Kasumi-1 (cell line): ENCODE measurements around the gene PITPNC1.
"Not testable (repeated sequence)": the region's sequence is repeated elsewhere in the genome, so short reads cannot be mapped to it uniquely, and the experiment has no call there.

Experiments
- DNase-seq, 2 experiments: peaks; one replicate each; lab custom pipeline; 2025; lab: John Stamatoyannopoulos, UW

Gene PITPNC1

DNA sequence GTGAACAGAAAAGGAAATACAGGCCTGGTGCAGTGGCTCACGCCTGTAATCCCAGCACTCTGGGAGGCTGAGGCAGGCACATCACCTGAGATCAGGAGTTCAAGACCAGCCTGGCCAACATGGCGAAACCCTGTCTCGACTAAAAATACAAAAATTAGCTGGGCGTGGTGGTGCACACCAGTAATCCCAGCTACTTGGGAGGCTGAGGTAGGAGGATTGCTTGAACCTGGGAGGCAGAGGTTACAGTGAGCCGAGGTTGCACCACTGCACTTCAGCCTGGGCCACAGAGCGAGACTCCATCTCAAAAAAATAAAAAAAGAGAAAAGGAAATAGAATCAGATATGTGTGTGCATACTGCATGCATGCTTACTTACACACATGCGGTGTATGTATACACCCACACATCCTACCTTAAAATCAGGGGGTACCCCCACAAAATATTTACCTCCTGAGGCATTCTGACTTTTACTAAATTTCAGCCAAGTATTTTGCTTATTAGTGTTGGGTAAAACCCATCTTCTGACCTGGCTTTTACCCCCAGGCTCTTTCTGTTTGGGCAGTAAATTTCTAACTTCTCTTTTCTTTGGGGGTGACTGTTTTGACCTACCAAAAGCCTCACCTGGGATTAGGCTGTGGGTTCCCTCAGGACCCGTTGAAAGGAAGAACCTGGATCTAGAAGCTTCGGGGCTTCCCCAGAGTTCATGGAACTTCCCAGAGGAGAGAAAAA lies 201.8 kb downstream of the PITPNC1 start:
- not testable (repeated sequence) for DNase-seq

DNA sequence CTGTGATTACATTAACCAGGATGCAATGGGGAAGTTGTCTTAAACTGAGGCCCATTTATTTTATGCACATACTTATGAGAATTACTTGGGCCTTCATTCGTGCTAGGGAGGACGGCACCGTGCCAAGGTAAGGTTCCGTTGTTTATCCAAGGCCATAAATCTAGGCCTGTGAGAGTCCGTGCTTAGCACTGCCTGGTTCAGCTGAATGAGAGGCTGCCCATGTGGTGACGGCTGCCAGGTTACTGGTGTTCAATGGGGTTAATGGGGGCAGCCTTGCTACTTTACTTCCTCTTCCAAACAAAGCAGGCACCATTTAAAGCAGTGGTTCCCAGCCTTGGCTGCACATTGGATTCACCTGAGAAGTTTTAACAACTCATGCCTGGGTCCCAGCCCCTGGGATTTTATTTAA lies 205.6 kb downstream of the PITPNC1 start:
- no peak for DNase-seq

DNA sequence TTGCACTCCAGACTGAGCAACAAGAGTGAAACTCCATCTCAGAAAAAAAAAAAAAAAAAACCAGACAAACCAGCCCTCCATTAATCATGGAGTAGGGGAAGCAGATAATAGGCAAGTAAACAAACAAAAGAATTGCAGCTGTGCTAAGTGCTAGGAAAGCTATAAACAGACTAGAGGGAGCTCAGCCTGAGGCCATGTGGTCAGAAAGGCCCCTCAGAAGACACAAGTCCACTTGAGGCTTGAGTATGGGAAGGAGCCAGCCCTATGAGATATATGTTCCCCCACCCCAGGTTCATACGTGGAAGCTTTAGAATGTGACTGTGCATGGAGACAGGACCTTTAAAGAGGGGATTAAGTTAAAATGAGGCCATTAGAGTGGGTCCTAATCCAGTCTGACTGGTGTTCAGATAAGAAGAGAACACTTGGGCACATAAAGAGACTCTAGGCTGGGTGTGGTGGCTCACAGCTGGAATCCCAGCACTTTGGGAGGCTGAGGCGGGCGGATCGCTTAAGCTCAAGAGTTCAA lies 208.1 kb downstream of the PITPNC1 start:
- no peak for DNase-seq

DNA sequence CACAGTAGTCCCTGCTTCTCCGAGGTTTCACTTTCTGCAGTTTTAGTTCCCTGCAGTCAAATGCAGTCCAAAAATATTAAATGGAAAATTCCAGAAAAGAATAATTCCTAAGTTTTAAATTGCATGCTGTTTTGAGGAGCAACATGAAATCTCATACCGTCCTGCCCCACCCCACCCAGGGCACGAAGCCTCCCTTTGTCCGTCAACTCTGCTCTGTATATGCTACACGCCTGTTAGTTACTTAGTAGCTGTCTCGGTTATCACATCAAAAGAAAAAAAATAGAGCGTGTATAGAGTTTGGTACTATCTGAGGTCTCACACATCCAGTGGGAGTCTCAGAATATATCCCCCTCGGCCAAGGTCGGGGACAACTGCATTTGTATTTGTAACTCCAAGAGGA lies 211.2 kb downstream of the PITPNC1 start:
- no peak for DNase-seq

DNA sequence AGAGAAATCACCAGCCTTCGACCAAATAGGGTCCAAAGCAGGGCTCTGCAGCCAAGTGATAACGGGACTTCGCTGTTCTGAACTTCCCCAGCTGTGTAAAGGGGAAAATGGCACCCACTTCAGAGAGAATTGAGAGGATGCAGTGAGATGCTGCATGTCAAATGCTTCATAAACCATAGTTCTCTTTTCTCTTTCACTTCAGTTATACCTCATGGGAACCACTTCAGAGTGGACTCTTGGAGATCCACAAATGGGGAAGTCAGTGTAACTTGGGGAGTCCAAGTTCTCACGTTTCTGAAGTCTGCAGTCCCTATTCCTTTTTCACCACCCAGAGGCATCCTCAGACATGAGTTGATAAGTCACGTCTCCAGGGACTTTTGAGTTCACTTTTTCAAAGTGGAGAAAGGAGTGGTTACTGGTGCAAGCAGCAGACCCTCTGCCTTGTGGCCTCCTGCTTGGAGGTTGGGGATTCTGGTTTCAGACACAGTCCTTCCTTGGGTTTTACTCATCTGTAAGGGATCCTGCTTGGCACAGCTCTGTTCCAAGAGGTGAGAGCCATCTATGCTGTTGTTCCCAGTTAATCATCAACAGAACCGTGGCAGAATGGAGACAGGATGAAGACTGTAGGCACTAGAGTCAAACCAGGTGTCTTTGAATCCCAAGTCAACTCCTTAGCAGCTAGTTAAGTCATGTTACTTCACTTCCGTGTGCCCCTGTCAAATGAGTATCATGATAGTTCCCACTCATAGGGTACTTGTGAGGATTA lies 217.2 kb downstream of the PITPNC1 start:
- DNase-seq, result no peak

DNA sequence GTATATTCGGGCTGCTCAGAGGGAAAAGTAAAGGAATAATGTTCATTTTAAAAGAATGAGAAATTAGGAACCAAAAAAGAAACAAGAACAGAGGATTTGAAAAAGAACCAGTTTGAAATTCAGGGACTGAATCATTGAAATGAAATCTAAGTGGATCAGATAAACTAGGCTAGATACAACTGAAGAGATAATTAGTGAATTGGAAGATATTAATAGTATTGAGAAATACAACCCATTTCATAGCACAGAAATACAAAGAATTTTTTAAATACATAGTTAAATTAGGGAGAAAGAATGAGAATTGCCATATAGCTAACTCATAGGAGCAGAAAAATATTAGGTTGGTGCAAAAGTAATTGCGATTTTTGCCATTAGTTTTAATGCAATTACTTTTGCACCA lies 223.3 kb downstream of the PITPNC1 start:
- DNase-seq, result no peak

DNA sequence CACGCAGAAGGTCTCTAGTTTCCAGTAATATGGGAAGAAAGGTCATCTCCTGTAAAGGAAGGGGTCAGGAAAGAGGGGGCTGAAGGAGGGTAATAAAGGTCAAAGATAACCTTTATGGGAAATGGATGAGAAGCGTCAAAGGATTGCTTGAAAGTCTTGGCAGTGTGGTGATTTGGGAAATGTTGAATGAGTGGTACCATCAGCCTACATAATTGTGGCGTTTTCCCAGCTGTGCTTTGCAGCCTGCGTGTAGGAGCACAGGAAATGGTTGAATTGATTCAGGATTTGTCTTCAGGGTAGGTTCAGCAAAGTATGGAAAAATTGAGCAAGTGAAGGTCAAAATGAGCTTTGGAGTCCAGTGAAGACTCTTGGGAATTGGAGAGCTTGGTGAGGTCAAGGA lies 224.8 kb downstream of the PITPNC1 start:
- no peak for DNase-seq

DNA sequence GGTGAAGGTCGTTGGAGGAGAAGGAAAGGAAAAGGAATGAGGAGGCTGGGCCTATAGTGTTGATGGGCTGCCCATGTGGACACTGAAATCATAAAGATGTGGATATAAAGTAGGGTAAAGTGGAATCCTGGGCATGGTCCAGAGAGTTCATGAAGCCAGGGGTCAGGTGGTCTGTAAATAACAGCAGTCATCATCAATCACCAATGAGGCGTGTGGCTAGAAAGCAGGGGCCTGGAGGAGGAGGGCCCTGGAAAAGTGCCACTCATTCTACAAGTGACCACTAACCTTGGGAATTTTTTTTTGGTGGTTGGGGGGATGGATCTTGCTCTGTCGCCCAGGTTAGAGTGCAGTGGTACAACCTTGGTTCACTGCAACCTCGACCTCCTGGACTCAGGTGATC lies 225.4 kb downstream of the PITPNC1 start:
- no peak for DNase-seq

DNA sequence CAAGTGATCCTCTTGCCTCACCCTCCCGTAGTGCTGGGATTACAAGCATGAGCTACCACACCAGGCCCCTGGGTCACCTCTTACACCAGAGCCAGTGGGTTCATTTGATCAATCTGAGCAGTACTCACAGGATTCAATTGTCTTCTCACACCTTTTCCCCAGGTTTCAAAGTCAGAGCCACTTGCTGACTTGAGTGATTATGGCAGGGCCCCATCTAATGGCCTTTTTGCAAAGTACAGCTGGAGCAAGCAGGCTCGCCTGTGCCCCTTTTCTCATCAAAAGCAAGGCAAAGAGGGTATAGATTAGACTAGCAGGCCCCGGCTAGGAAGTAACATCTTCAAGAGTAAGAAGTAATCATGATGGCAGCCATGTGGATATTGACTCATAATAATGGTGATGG lies 225.9 kb downstream of the PITPNC1 start:
- peak; percentile 52 to 59 for DNase-seq

DNA sequence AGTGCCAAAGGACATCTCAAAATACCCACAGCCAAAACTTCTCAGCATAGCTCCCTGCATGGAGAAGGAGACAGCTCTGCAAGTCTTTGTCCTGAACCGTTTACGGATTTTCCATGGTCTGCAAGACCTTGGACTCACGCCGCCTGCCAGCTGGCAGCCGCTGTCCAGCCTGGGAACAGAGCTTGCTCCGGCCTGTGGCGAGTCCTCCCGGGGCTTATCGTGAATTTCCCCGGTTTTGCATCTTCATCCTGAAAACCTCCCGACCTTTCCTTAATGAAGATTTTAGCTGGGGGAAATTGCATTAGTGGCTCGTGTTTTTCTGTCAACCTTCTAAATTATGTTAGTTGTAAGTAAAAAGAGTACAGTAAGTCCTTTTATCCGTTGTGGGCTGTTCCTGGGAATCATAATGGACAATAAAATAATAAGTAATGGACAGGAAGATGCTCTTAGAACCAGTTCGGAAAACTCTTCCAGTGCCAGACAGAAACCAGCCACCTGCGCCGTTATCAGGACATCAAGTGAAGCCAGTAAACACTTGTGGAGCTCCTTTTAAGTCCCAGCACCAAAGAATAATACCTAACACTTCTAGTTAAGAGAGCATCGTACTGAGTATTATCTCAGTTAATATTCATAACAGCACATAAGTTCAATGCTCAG lies 228.3 kb downstream of the PITPNC1 start:
- no peak for DNase-seq

DNA sequence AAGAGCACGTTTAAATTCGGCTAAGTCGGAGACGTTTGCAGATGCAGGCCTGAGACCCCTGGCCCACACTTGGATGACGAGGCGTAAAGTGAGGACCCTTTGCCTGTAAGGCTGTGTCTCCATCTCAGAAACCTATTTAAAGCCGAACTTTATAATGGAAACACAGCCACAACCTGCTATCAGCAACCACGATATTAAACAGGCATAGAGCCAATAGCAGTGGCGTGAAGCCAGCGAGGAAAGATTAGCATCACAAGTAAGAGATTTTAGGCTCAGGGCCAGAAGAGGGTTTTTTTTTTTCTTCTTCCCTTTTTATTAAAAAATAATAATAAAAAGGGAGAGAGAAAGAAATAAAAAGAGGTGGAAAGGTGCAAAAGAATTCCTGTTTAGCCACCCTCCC lies 229.4 kb downstream of the PITPNC1 start:
- no peak for DNase-seq

DNA sequence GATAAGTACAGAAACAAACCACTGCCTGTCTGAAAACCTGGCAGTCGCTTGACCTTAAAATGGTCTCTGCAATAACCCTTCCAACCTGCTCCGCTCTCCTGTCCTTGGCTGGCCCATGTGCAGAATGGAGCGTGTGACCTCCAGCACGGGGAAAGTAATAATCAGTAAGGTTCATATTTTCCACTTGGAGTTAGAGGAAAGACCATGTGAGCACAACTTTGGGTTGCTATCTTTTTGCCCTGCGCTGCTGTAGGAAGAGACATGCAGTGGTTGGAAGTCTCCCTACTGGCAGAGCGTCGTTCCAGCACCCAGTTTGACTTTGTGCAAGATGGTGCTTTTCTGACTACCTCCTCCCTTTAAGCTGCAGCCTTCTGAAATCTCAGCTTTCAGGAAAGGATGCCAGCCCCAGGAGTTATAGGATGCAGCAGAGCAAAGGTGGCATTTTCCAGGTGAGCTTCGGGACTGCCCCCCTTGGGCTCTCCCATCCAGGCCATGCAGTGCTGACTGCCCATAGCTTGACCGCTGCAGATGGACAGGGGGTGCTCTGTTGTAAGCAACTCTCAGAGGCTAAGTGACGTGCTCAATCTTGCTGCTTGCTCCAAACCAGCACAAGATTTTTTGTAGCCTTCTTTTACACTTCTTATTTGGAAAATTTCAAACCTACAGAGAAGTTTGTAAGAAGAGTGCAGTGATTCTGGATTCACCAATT lies 230.0 kb downstream of the PITPNC1 start:
- DNase-seq, result no peak

DNA sequence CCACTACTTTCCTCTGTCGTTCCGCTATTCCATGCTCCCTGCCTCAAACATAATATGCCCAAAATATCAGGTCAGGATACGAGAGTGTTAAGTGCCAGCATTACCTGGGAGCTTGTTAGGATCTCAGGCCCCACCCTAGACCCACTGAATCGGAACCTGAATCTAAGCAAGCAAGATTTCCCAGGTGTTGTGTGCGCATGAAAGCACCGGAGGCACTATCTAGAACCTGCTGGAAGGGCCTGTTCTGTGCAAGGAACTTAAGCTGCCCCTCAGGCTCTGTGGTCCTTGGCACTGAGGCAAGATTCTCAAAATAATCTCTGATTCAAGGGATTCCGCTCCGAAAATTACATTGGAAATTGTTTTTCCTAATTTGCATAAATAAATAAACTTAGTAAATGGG lies 233.0 kb downstream of the PITPNC1 start:
- no peak for DNase-seq

DNA sequence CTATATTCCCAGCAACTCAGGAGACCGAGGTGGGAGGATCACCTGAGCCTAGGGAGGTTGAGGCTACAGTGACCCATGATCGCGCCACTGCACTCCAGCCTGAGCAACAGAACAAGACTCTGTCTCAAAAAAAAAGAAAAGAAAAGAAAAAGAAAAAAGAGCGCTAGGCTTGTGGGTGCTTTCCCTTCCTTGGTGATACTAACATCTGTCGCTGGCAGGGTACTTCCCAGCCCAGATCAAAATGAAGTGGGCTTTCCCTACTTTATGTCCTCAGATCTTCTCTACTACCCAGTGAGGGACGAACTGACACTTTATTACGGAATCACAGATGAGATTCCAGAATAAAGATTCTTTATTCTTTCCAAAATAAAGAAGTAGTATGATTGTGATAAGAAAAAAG lies 236.9 kb downstream of the PITPNC1 start:
- DNase-seq, result no peak

DNA sequence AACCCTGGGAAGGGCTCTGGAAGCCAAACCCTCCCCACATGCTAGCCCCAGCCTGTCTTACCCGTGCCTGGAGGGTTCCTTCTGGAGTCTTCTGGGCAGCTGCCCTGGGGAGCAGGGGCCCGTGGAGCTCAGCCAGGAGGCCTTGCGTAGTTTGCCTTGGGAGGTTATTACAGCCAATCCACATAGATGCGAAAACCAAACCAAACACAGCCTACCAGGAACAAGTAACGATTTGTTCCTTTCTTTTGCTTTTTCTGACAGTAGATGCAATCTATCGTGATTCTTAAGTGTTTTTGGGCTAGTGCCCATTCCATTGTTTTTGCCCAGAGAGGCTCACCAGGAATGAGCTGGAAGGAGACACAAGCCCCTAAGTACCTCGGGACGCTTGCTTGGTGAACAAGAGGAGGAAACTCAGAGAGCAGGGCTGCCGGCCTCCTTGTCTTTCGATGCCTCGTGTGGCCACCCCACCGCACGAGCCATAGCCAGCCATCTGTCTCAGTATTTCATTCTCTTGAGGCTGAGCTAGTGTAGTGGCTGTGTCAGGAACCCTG lies 238.0 kb downstream of the PITPNC1 start:
- DNase-seq, result no peak

DNA sequence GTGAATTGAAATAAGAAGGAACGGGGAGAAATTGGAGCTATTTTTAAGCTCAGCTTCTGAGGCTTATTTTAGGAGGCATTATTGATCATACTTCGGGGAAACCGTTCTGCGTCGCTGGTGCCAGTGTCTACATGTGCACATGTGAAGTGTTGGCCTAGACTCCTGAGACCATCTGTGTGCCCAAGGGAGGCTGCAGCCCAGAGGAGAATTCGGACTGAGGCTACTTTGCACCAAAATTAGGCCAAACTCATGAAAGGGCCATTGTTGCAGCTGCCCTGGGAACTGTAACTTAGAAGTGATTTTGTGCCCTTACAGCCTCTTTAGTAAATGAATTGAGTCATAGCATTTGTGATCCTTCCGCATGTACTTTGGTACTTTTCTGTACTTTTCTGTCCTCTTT lies 238.7 kb downstream of the PITPNC1 start:
- DNase-seq, result no peak

DNA sequence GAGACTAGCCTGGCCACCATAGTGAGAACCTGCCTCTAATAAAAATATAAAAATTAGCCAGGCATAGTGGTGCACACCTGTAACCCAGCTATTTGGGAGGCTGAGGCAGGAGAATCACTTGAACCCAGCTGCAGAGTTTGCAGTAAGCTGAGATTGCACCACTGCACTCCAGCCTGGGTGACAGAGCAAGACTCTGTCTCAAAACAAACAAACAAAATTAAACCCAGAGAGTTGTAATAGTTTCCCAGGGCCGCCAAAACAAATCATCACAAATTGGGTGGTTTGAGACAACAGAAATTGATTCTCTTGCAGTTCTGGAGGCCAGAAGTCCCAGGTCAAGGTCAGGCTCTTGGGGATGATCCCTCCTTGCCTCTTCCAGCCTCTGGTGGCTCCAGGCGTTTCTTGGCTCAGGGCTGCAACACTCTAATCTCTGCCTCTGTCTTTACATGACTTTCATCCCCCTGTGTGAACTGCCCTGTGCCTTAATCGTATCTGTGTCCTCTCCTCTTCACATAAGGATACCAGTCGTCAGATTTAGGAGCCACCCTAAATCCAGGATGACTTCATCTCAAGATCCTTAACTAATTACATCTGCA lies 240.3 kb downstream of the PITPNC1 start:
- DNase-seq, result no peak

DNA sequence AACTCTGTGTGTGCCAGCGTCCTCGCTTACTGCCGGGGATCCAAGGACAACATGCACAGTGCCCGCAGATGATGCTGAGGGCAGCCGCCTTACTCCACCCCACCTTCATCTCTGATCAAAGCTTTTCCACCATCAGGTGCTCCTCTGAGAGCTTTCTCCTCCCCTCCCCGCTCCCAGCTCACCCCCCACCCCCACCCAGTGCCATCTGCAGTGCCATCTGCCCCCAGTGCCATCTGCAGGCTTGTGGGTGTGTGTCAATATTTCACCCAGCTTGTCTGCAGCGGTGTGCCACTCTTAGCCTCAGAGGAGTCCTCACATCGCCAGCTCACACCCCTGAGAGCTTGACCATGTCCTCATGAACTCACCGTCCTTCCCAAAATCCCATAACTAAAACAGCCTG lies 242.5 kb downstream of the PITPNC1 start:
- no peak for DNase-seq

DNA sequence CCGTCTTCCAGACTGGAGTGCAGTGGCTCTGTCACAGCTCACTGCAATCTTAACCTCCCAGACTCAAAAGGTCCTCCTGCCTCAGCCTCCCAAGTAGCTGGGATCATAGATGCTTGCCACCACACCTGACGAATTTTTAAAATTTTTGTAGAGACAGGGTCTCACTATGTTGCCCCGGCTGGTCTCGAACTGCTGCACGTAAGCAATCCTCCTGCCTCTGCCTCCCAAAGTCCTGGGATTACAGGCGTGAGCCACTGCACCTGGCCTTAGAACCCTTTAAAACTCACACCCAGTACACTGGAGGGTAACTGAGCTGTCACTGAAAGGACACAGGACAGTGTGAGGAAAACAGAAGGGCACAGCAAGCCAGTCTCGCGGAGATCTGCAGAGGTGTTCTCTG lies 243.0 kb downstream of the PITPNC1 start:
- no peak for DNase-seq

DNA sequence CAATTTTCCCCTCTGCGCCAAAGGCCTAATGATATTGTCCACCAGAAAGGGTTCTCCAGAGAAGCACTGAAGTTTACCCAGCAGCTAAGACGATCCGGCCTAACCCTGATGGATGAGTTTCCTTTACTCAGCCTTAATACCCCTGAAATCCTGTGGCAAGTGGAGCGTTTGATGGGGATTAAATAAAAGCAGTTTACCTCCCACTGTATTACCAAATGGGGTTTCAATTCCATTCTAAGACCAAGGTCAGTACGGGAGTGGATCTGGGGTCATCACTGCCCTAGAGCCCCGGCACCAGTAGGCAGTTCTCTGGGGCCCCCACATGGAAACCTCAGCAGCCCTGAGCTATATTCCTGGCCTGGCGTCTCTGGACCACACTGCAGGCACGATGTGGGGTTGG lies 243.6 kb downstream of the PITPNC1 start:
- DNase-seq, result no peak

DNA sequence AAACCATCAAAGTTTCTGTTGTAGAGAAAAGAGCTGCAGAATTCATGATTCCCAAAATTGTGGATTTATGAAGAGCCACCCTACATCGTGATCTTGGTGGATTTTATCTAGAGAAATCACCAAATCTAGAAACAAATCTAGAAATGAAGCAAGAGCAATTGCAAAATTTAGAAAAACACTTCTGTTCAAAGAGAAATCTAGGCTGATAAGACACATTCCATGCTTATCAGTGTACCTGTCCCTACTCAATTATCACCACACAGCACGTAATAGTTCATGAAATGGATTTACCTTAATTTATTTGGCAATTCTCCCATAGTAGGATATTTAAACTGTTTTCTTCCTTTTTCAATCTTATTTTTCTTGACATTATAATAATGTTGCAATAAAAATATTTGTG lies 246.7 kb downstream of the PITPNC1 start:
- no peak for DNase-seq
